Femur (tissue), 1 donor: ENCODE data around the gene ATG9A.
"Not testable (repeated sequence)": the region's sequence is repeated elsewhere in the genome, so short reads cannot be mapped to it uniquely, and the experiment has no call there.

Experiments used
- DNase-seq: peaks from one replicate; pipeline ENCODE4 v3.0.0-alpha.2; 2017

Gene ATG9A

GRCh38 chr2:219204425-219205164 lies 24.8 kb downstream of the ATG9A start:
- no peak for DNase-seq

GRCh38 chr2:219201331-219201730 lies 28.1 kb downstream of the ATG9A start:
- not testable (repeated sequence) for DNase-seq

- DNase-seq: not testable (repeated sequence)
Observed at GRCh38 chr2:219200502-219201326, 28.7 kb downstream of the ATG9A start.

- no peak for DNase-seq
Observed at GRCh38 chr2:219199470-219200211, 29.8 kb downstream of the ATG9A start.

GRCh38 chr2:219198974-219199373 lies 30.5 kb downstream of the ATG9A start:
- DNase-seq: no peak

- no peak for DNase-seq
Observed at GRCh38 chr2:219197388-219197787, 32.0 kb downstream of the ATG9A start.

GRCh38 chr2:219186754-219187456 lies 42.5 kb downstream of the ATG9A start:
- no peak for DNase-seq

- no peak for DNase-seq
Observed at GRCh38 chr2:219184121-219184520, 45.3 kb downstream of the ATG9A start.

- DNase-seq: no peak
Observed at GRCh38 chr2:219183151-219183772, 46.2 kb downstream of the ATG9A start.

GRCh38 chr2:219182331-219183150 lies 46.9 kb downstream of the ATG9A start:
- no peak for DNase-seq

- DNase-seq: no peak
Observed at GRCh38 chr2:219181531-219181930, 47.9 kb downstream of the ATG9A start.

- no peak for DNase-seq
Observed at GRCh38 chr2:219180961-219181360, 48.5 kb downstream of the ATG9A start.

- no peak for DNase-seq
Observed at GRCh38 chr2:219179601-219180465, 49.6 kb downstream of the ATG9A start.

- no peak for DNase-seq
Observed at GRCh38 chr2:219178377-219179175, 50.9 kb downstream of the ATG9A start.

- peak; percentile 94 for DNase-seq
Observed at GRCh38 chr2:219177552-219178376, 51.7 kb downstream of the ATG9A start, which contains the start of gene RETREG2. Gene RETREG2, plus strand, starts transcription at chr2:219178275. Its CDS starts 78 bp downstream, at chr2:219178353.

- DNase-seq: peak; percentile 91
Observed at GRCh38 chr2:219176818-219177551, 52.5 kb downstream of the ATG9A start, which contains the start of gene CNPPD1. Gene CNPPD1, minus strand, starts transcription at chr2:219176925. Its CDS starts 97 bp downstream, at chr2:219176828.
